Measurements from ENCODE around the gene TEK. TPM values are rescaled to one million over a fixed set of nuclear protein-coding genes. Genes with fewer than 3 reads are reported as not detected.

TEK gene
- total RNA-seq, 1 experiment from 2014 or later, result not detected

- no peaks in the 10 kb centered on the region for H3K79me2 ChIP-seq (ENCODE audit: low read length)
- peaks cover 14% of the 10 kb centered on the region for H3K4me1 ChIP-seq (ENCODE audit: low read length)
- H4K20me1 ChIP-seq (ENCODE audit: insufficient read depth, low read depth, low read length), result no peaks in the 10 kb centered on the region
- H3K36me3 ChIP-seq (ENCODE audit: insufficient read depth, low read length), result no peaks in the 10 kb centered on the region
- no peak for DNase-seq
- no peak overlapping the region for H3K9ac ChIP-seq (ENCODE audit: low read length)
- no peak overlapping the region for H3K4me2 ChIP-seq (ENCODE audit: low read depth, low read length, poor library complexity, severe bottlenecking)
- no peak overlapping the region for H3K27ac ChIP-seq (ENCODE audit: low read length)
- H3K4me3 ChIP-seq (ENCODE audit: low read length), result no peak overlapping the region
- H2AFZ ChIP-seq (ENCODE audit: low read length), result no peak overlapping the region
- H3K9me3 ChIP-seq (ENCODE audit: low read length), result no peaks in the 10 kb centered on the region
- H3K27me3 ChIP-seq (ENCODE audit: low read length), result 0 out of 2 replicates have a peak, but pooled peaks cover 2% of the 10 kb centered on the region
- H3K9me2 ChIP-seq (replicated peaks; ENCODE audit: insufficient read depth, low read length), result no peaks in the 10 kb centered on the region
Observed at GRCh38 chr9:27273186-27273585, 164.2 kb downstream of the TEK start.

GRCh38 chr9:27276193-27277030 lies 167.4 kb downstream of the TEK start:
- Histone ChIP-seq H3K4me3 (ENCODE audit: low read length) (no peak overlapping the region), H3K27me3 (ENCODE audit: low read length) (0 out of 2 replicates have a peak, but pooled peaks cover 2% of the 10 kb centered on the region), H3K27ac (ENCODE audit: low read length) (no peak overlapping the region), H3K9me3 (ENCODE audit: low read length) (no peaks in the 10 kb centered on the region), H3K9ac (ENCODE audit: low read length) (no peak overlapping the region), H3K79me2 (ENCODE audit: low read length) (no peaks in the 10 kb centered on the region), H3K4me1 (ENCODE audit: low read length) (peaks cover 22% of the 10 kb centered on the region), H4K20me1 (ENCODE audit: insufficient read depth, low read depth, low read length) (no peaks in the 10 kb centered on the region), H3K36me3 (ENCODE audit: insufficient read depth, low read length) (no peaks in the 10 kb centered on the region), H3K9me2 (replicated peaks; ENCODE audit: insufficient read depth, low read length) (no peaks in the 10 kb centered on the region), H2AFZ (ENCODE audit: low read length) (peak overlapping the region; percentile 50; the same call in 1 of the 2 replicates), H3K4me2 (ENCODE audit: low read depth, low read length, poor library complexity, severe bottlenecking) (no peak overlapping the region)
- peak; percentile 85 for DNase-seq

GRCh38 chr9:27278374-27278773 lies 169.3 kb downstream of the TEK start:
- Histone ChIP-seq H3K4me3 (ENCODE audit: low read length) (no peak overlapping the region), H3K79me2 (ENCODE audit: low read length) (no peaks in the 10 kb centered on the region), H3K36me3 (ENCODE audit: insufficient read depth, low read length) (no peaks in the 10 kb centered on the region), H4K20me1 (ENCODE audit: insufficient read depth, low read depth, low read length) (no peaks in the 10 kb centered on the region), H3K4me1 (ENCODE audit: low read length) (peaks cover 11% of the 10 kb centered on the region), H3K27me3 (ENCODE audit: low read length) (no peaks in the 10 kb centered on the region), H3K27ac (ENCODE audit: low read length) (no peak overlapping the region), H3K9me3 (ENCODE audit: low read length) (no peaks in the 10 kb centered on the region), H3K9ac (ENCODE audit: low read length) (no peak overlapping the region), H3K4me2 (ENCODE audit: low read depth, low read length, poor library complexity, severe bottlenecking) (no peak overlapping the region), H3K9me2 (replicated peaks; ENCODE audit: insufficient read depth, low read length) (no peaks in the 10 kb centered on the region), H2AFZ (ENCODE audit: low read length) (no peak overlapping the region)
- DNase-seq, result no peak

GRCh38 chr9:27279611-27280010 lies 170.6 kb downstream of the TEK start:
- Histone ChIP-seq H3K79me2 (ENCODE audit: low read length) (no peaks in the 10 kb centered on the region), H3K9ac (ENCODE audit: low read length) (no peak overlapping the region), H3K4me2 (ENCODE audit: low read depth, low read length, poor library complexity, severe bottlenecking) (no peak overlapping the region), H3K27ac (ENCODE audit: low read length) (no peak overlapping the region), H3K9me3 (ENCODE audit: low read length) (no peaks in the 10 kb centered on the region), H3K27me3 (ENCODE audit: low read length) (no peaks in the 10 kb centered on the region), H3K4me1 (ENCODE audit: low read length) (peaks cover 11% of the 10 kb centered on the region), H3K4me3 (ENCODE audit: low read length) (no peak overlapping the region), H2AFZ (ENCODE audit: low read length) (no peak overlapping the region), H3K9me2 (replicated peaks; ENCODE audit: insufficient read depth, low read length) (no peaks in the 10 kb centered on the region), H4K20me1 (ENCODE audit: insufficient read depth, low read depth, low read length) (no peaks in the 10 kb centered on the region), H3K36me3 (ENCODE audit: insufficient read depth, low read length) (no peaks in the 10 kb centered on the region)
- DNase-seq, result no peak

Small RNAs within 50 kb of the gene (small RNA-seq; reads per million reads assigned to genes)
- gene AL355433.1 (not detected), gene RNA5SP280 (not detected)

Other genes with a start within 250 kb of the TEK start
- gene CAAP1, start 216.4 kb upstream of the TEK start, total RNA-seq (2014; rRNA removed; shearing (Covaris generic); ENCODE audit: low replicate concordance), result 42.6 and 44.3 TPM in 2 replicates
- gene PLAA, start 162.0 kb upstream of the TEK start, total RNA-seq (2014; rRNA removed; shearing (Covaris generic); ENCODE audit: low replicate concordance), result 33.7 and 50.6 TPM in 2 replicates
- gene IFT74, start 152.8 kb upstream of the TEK start, total RNA-seq (2014; rRNA removed; shearing (Covaris generic); ENCODE audit: low replicate concordance), result 25.8 and 29.3 TPM in 2 replicates
- not detected in 2 replicates for gene LRRC19, start 103.6 kb upstream of the TEK start, total RNA-seq (2014; rRNA removed; shearing (Covaris generic); ENCODE audit: low replicate concordance)
- gene EQTN, start 187.9 kb downstream of the TEK start, total RNA-seq (2014; rRNA removed; shearing (Covaris generic); ENCODE audit: low replicate concordance), result not detected in 2 replicates

Data from Karpas-422 (cell line).